ENCODE data around the gene LMNTD2. TPM values are rescaled to one million over a fixed set of nuclear protein-coding genes. Genes with fewer than 3 reads are reported as not detected.
"Not testable (repeated sequence)": the region's sequence is repeated elsewhere in the genome, so short reads cannot be mapped to it uniquely, and the experiment has no call there.

LMNTD2 gene
- polyA plus RNA-seq, 1 donor from 2014 or later = 0.61 TPM

DNA sequence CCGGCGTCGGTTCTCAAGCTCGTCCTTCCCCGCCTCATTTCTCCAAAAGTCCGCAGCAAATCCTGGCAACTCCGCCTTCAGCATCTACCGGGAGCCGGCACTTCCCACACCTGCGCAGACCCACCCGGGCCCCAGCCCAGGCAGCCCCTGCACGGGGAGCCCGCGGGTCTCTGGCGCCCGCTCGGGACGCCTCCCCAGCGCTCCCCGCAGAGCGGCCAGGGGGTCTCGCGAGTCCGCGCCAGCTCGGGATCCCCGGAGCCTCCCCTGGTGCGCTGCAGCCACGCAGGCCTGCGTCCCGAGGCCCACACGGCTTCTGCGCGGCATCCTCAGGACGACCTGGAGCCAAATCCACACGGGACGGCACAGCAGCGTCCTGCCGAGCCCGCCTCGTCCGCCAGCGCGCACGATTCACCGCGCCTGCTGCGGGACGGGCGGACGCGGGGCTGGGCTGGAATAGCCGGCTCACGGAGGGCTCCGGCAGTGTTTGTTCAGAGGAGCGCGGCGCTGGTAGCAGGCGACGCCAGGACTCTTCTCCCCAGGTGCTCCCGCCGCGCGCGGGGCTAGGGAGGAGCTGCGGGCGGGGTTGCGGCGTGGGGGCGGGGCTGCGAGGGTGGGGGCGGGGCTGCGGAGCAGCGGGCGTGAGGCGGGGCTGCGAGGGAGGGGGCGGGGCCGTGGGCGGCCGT is 14.9 kb upstream of the LMNTD2 start:
- peak overlapping the region; percentile 44 for H3K4me2 ChIP-seq (ENCODE audit: low read length)
- H3K4me3 ChIP-seq (ENCODE audit: low read length) = peak overlapping the region; percentile 95
- TF ChIP-seq RAD21 (conservative IDR thresholded peaks at IDR 0.05) = peak; percentile 15
- TF ChIP-seq EP300 (conservative IDR thresholded peaks at IDR 0.05; ENCODE audit: poor library complexity, severe bottlenecking) = peak; percentile 34
- peak; percentile 54 for TF ChIP-seq MXI1 (conservative IDR thresholded peaks at IDR 0.05; ENCODE audit: poor library complexity, severe bottlenecking)
- TF ChIP-seq SMC3 (conservative IDR thresholded peaks at IDR 0.05; ENCODE audit: poor library complexity) = peak; percentile 45
- no peak for TF ChIP-seq TAF1 (IDR thresholded peaks at IDR 0.05; ENCODE audit: low read depth)
- no peak for TF ChIP-seq EZH2 (IDR thresholded peaks at IDR 0.05; ENCODE audit: borderline replicate concordance, insufficient read depth, low read length, poor library complexity, severe bottlenecking)
- TF ChIP-seq, protein P1, sequence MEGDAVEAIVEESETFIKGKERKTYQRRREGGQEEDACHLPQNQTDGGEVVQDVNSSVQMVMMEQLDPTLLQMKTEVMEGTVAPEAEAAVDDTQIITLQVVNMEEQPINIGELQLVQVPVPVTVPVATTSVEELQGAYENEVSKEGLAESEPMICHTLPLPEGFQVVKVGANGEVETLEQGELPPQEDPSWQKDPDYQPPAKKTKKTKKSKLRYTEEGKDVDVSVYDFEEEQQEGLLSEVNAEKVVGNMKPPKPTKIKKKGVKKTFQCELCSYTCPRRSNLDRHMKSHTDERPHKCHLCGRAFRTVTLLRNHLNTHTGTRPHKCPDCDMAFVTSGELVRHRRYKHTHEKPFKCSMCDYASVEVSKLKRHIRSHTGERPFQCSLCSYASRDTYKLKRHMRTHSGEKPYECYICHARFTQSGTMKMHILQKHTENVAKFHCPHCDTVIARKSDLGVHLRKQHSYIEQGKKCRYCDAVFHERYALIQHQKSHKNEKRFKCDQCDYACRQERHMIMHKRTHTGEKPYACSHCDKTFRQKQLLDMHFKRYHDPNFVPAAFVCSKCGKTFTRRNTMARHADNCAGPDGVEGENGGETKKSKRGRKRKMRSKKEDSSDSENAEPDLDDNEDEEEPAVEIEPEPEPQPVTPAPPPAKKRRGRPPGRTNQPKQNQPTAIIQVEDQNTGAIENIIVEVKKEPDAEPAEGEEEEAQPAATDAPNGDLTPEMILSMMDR (IDR thresholded peaks at IDR 0.05; ENCODE audit: poor library complexity, severe bottlenecking) = peak; percentile 12
- TF ChIP-seq, protein P2, sequence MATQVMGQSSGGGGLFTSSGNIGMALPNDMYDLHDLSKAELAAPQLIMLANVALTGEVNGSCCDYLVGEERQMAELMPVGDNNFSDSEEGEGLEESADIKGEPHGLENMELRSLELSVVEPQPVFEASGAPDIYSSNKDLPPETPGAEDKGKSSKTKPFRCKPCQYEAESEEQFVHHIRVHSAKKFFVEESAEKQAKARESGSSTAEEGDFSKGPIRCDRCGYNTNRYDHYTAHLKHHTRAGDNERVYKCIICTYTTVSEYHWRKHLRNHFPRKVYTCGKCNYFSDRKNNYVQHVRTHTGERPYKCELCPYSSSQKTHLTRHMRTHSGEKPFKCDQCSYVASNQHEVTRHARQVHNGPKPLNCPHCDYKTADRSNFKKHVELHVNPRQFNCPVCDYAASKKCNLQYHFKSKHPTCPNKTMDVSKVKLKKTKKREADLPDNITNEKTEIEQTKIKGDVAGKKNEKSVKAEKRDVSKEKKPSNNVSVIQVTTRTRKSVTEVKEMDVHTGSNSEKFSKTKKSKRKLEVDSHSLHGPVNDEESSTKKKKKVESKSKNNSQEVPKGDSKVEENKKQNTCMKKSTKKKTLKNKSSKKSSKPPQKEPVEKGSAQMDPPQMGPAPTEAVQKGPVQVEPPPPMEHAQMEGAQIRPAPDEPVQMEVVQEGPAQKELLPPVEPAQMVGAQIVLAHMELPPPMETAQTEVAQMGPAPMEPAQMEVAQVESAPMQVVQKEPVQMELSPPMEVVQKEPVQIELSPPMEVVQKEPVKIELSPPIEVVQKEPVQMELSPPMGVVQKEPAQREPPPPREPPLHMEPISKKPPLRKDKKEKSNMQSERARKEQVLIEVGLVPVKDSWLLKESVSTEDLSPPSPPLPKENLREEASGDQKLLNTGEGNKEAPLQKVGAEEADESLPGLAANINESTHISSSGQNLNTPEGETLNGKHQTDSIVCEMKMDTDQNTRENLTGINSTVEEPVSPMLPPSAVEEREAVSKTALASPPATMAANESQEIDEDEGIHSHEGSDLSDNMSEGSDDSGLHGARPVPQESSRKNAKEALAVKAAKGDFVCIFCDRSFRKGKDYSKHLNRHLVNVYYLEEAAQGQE (IDR thresholded peaks at IDR 0.05; ENCODE audit: borderline replicate concordance) = no peak
- peak; percentile 57 for TF ChIP-seq POLR2AphosphoS5 (IDR thresholded peaks at IDR 0.05)
- no peaks in the 10 kb centered on the region for H3K9me3 ChIP-seq (ENCODE audit: low read length)
- H3K9ac ChIP-seq (ENCODE audit: low read length) = peak overlapping the region; percentile 77
- peaks cover 16% of the 10 kb centered on the region for H4K20me1 ChIP-seq (ENCODE audit: insufficient read depth)
- H3K27ac ChIP-seq (ENCODE audit: low read length) = peak overlapping the region; percentile 70
- no peaks in the 10 kb centered on the region for H3K27me3 ChIP-seq (ENCODE audit: insufficient read depth, low read depth, low read length)
- peaks cover 37% of the 10 kb centered on the region for H3K79me2 ChIP-seq (replicated peaks; ENCODE audit: insufficient read depth, low read length)
- no peaks in the 10 kb centered on the region for H3F3A ChIP-seq (ENCODE audit: insufficient read depth, low read length, poor library complexity, severe bottlenecking)
- H3K9me2 ChIP-seq (ENCODE audit: insufficient read depth, low read length) = no peaks in the 10 kb centered on the region
- H2AFZ ChIP-seq (ENCODE audit: low read depth, low read length) = peak overlapping the region; percentile 60
- H3K36me3 ChIP-seq (ENCODE audit: insufficient read depth, low read length) = no peaks in the 10 kb centered on the region

DNA sequence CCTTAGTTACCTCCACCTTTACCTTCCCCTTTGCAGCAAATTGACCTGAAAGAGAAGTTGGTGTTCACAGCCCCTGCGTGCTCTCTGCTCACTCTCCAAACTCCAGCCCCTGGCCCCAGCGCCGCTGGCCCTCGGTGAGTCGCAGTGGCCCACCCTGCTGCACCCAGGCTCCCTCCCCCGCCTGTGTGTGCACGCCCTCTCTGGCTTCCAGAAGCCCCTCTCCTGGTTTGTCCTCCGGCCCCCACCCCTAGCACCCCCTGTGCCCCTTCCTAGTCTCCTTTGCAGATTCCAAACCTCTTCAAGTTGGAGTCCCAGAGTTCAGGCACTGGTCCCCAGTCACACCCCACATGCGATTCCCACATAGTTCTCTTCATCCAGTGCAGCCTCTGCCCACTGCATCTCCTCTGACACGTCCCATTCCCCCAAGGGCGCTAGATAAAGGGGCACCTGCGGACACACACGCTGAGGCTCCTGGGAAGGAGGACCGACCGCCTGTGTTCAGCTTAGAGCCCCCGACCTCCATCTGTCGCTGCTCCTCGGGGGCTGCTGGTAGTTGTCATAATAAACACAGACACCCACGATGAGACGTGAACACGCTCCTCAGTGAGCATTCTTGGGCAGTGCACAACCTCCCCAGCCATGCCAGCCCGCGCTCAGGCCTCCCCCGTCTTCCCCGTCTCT is 14.2 kb upstream of the LMNTD2 start:
- TF ChIP-seq EZH2 (IDR thresholded peaks at IDR 0.05; ENCODE audit: borderline replicate concordance, insufficient read depth, low read length, poor library complexity, severe bottlenecking) = no peak
- TF ChIP-seq POLR2AphosphoS5 (IDR thresholded peaks at IDR 0.05) = no peak
- TF ChIP-seq TAF1 (IDR thresholded peaks at IDR 0.05; ENCODE audit: low read depth) = no peak
- no peak for TF ChIP-seq RAD21 (conservative IDR thresholded peaks at IDR 0.05)
- TF ChIP-seq, protein P2 (IDR thresholded peaks at IDR 0.05; ENCODE audit: borderline replicate concordance) = no peak
- H3K27me3 ChIP-seq (ENCODE audit: insufficient read depth, low read depth, low read length) = no peaks in the 10 kb centered on the region
- peak overlapping the region; percentile 95 for H3K4me3 ChIP-seq (ENCODE audit: low read length)
- H3K27ac ChIP-seq (ENCODE audit: low read length) = peak overlapping the region; percentile 70
- H3K36me3 ChIP-seq (ENCODE audit: insufficient read depth, low read length) = no peaks in the 10 kb centered on the region
- H3K9me3 ChIP-seq (ENCODE audit: low read length) = no peaks in the 10 kb centered on the region
- peak overlapping the region; percentile 77 for H3K9ac ChIP-seq (ENCODE audit: low read length)
- H3F3A ChIP-seq (ENCODE audit: insufficient read depth, low read length, poor library complexity, severe bottlenecking) = no peaks in the 10 kb centered on the region
- peaks cover 30% of the 10 kb centered on the region for H3K79me2 ChIP-seq (replicated peaks; ENCODE audit: insufficient read depth, low read length)
- peak overlapping the region; percentile 44 for H3K4me2 ChIP-seq (ENCODE audit: low read length)
- no peak overlapping the region for H2AFZ ChIP-seq (ENCODE audit: low read depth, low read length)
- peaks cover 12% of the 10 kb centered on the region for H4K20me1 ChIP-seq (ENCODE audit: insufficient read depth)
- H3K9me2 ChIP-seq (ENCODE audit: insufficient read depth, low read length) = no peaks in the 10 kb centered on the region

DNA sequence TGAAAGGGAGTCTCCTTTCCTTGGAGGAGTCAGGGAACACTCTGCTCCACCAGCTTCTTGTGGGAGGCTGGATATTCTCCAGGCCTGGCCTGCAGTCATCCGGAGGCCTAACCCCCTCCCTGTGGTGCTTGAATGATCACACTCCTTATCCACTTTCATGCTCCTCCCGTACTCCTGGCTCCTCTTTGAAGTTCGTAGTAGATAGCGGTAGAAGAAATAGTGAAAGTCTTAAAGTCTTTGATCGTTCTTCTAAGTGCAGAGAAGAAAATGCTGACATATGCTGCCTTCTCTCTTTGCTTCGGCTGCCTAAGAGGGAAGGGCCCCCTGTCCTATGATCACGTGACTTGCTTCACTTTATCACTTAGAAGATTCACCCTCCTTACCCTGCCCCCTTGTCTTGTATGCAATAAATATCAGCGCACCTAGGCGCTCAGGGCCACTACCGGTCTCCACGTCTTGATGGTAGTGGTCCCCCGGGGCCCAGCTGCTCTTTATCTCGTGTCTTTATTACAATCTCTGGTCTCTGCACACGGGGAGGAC is 13.6 kb upstream of the LMNTD2 start:
- not testable (repeated sequence) for H3K27ac ChIP-seq (ENCODE audit: low read length); H3K4me2 ChIP-seq (ENCODE audit: low read length); H2AFZ ChIP-seq (ENCODE audit: low read depth, low read length); H3K9ac ChIP-seq (ENCODE audit: low read length); H3K36me3 ChIP-seq (ENCODE audit: insufficient read depth, low read length); H4K20me1 ChIP-seq (ENCODE audit: insufficient read depth); H3K9me2 ChIP-seq (ENCODE audit: insufficient read depth, low read length); H3K9me3 ChIP-seq (ENCODE audit: low read length); H3F3A ChIP-seq (ENCODE audit: insufficient read depth, low read length, poor library complexity, severe bottlenecking); H3K27me3 ChIP-seq (ENCODE audit: insufficient read depth, low read depth, low read length)
- Histone ChIP-seq H3K4me3 (ENCODE audit: low read length) (peak overlapping the region; percentile 95), H3K79me2 (replicated peaks; ENCODE audit: insufficient read depth, low read length) (peaks cover 23% of the 10 kb centered on the region)
